Jurkat, Clone E6-1 (cell line): ENCODE results near the gene NUBPL.
"Not testable (repeated sequence)": the region's sequence is repeated elsewhere in the genome, so short reads cannot be mapped to it uniquely, and the experiment has no call there.

Source experiments
- DNase-seq: peaks from one replicate; pipeline ENCODE4 v3.0.0-alpha.2; 2011; ENCODE audit warnings: low read depth, low spot score
- H3K4me3 ChIP-seq: 2 replicates; pipeline ENCODE4 v1.5.1; 2011; ENCODE audit warnings: mild to moderate bottlenecking, low read length, control low read depth, moderate library complexity

The NUBPL gene

DNA sequence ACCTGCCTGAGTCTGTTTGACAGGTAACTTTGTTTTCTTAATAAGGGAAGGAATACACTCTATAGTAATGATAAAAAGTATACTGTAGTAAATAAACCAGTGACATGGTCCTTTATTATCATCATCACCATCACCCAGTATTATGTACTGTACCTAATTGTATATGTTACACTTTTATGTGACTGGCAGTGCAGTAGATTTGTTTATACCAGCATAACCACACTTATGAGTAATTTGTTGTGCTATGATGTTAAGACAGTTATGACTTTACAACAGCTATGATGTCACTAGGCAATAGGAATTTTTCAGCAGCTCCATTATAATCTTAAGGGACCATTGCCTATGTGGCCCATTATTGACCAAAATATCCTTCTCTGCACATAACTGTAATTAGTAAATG lies 155.0 kb downstream of the NUBPL start:
- no peak overlapping the region for H3K4me3 ChIP-seq
- no peak for DNase-seq

- no peak for DNase-seq
- H3K4me3 ChIP-seq = no peak overlapping the region
Measured at GRCh38 chr14:31717294-31718085, 156.3 kb downstream of the NUBPL start.

GRCh38 chr14:31718585-31718984 lies 157.4 kb downstream of the NUBPL start:
- no peak overlapping the region for H3K4me3 ChIP-seq

GRCh38 chr14:31718985-31719384 lies 157.8 kb downstream of the NUBPL start:
- DNase-seq = no peak

More at GRCh38 chr14:31718585-31718984, 157.4 kb downstream of the NUBPL start:
- DNase-seq = no peak

DNA sequence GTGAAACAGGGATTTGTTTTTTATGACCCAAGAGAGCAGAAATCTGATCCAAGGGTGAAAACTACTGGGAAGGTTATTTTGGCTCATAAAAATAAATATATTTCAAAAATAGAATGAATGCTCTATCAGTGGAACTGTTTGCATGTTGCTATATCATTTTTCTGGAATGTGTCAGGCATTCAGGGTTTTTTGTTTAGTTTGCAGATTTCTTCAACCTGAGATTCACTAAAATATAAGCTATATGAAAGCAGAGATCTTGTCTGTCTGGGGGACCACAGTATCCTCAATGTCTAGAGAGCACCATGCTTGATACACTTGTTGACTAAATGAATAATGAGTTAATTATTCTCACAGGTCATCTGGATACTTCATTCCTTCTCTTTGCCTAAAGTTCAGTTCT lies 165.1 kb downstream of the NUBPL start:
- DNase-seq = no peak

More at GRCh38 chr14:31718985-31719384, 157.8 kb downstream of the NUBPL start:
- H3K4me3 ChIP-seq = no peak overlapping the region

GRCh38 chr14:31727797-31728196 lies 166.6 kb downstream of the NUBPL start:
- DNase-seq = no peak
- no peak overlapping the region for H3K4me3 ChIP-seq

More for the DNA sequence above, 165.1 kb downstream of the NUBPL start:
- no peak overlapping the region for H3K4me3 ChIP-seq

- H3K4me3 ChIP-seq = no peak overlapping the region
- no peak for DNase-seq
Measured at GRCh38 chr14:31740688-31741087, 179.5 kb downstream of the NUBPL start.

GRCh38 chr14:31745741-31746140 lies 184.5 kb downstream of the NUBPL start:
- DNase-seq = no peak

GRCh38 chr14:31746326-31746725 lies 185.1 kb downstream of the NUBPL start:
- no peak for DNase-seq

More at GRCh38 chr14:31745741-31746140, 184.5 kb downstream of the NUBPL start:
- no peak overlapping the region for H3K4me3 ChIP-seq

GRCh38 chr14:31749275-31749674 lies 188.1 kb downstream of the NUBPL start:
- DNase-seq = no peak
- H3K4me3 ChIP-seq = no peak overlapping the region

More at GRCh38 chr14:31746326-31746725, 185.1 kb downstream of the NUBPL start:
- no peak overlapping the region for H3K4me3 ChIP-seq

- not testable (repeated sequence) for H3K4me3 ChIP-seq, DNase-seq
Measured at GRCh38 chr14:31751047-31751446, 189.8 kb downstream of the NUBPL start.

- no peak overlapping the region for H3K4me3 ChIP-seq
- DNase-seq = no peak
Measured at GRCh38 chr14:31752867-31753661, 191.9 kb downstream of the NUBPL start.

DNA sequence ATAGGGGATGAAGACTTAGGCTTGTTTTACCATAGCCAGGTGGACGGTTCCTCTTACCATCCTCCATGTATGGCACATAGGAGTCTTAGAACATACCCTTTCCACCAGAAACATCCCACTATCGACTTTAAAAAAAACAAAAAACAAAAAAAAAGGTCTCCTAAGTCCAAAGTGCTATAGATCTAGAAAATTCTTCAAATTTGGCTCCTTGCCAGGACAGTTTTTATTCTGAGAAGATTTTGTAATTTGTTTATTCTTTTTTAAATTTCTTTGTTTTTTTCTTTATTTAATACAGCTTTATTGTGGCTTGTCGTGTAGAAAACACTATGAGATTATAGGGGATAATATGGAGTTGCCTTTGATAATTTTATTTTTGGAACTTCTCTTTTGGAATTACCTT lies 197.7 kb downstream of the NUBPL start:
- no peak overlapping the region for H3K4me3 ChIP-seq

DNA sequence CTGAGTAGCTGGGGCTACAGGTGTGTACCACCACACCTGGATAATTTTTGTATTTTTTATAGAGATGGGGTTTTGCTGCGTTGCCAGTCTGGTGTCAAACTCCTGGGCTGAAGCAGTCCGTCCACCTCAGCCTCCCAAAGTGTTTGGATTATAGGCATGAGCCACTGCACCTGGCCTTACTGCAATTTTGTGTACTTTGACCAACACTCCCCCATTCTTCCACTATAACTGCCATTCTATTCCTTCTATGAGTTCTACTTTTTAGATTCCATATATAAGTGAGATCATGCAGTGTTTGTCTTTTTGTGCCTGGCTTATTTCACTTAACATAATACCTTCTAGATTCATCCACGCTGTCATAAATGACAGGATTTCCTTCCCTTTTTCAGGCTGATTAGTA lies 199.1 kb downstream of the NUBPL start:
- no peak for DNase-seq
- H3K4me3 ChIP-seq = no peak overlapping the region

More for the DNA sequence above, 197.7 kb downstream of the NUBPL start:
- no peak for DNase-seq

- no peak for DNase-seq
- H3K4me3 ChIP-seq = no peak overlapping the region
Measured at GRCh38 chr14:31761325-31761724, 200.1 kb downstream of the NUBPL start.

DNA sequence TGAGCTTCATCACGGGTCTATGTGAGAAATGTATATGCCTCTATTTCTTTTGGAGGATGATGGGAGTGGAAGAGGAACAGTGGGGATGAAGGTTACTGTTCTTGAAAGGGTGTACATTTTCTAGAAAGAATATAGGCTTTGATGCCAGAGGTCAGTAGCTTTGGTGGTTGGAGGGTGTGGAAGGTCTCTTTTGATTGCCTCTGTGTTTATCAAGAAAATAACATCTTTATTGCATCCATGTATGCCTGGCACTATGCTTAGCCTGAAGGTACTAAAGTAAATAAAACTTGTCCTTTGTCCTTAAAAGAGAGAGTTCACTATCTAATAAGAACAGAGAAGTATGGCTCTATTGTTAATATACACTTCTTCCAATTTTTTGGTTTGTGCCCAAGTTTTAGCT lies 201.8 kb downstream of the NUBPL start:
- DNase-seq = no peak
- no peak overlapping the region for H3K4me3 ChIP-seq

DNA sequence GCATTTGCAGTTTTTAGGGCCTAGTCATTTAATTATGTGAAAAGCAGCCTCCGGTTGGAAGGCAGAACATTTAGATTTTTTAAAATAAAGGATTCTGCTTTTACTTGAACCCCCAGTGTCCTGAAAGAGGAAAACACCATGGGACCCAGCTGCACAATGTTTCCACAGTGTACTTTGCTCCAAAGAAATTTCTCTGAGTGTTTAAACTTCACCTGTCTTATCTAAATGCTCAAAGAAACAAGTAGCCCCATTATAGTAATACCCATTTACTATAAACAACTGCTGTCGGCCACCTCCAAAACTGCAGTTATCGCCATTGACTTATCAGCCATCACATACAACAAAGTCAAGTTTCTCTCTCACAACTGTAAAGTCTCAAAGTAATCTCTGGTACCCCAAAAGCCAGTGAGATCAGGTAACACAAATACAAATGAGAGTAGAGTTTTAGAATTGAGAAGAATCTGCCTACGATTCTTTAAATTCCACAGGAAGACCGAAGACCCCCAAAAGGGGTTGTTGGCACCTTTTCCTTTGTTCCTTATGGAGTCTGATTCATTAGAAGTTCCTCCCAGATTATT lies 205.2 kb downstream of the NUBPL start:
- no peak overlapping the region for H3K4me3 ChIP-seq
- no peak for DNase-seq

GRCh38 chr14:31768355-31768754 lies 207.2 kb downstream of the NUBPL start:
- no peak overlapping the region for H3K4me3 ChIP-seq
- DNase-seq = no peak

GRCh38 chr14:31770271-31770670 lies 209.1 kb downstream of the NUBPL start:
- no peak overlapping the region for H3K4me3 ChIP-seq
- no peak for DNase-seq

DNA sequence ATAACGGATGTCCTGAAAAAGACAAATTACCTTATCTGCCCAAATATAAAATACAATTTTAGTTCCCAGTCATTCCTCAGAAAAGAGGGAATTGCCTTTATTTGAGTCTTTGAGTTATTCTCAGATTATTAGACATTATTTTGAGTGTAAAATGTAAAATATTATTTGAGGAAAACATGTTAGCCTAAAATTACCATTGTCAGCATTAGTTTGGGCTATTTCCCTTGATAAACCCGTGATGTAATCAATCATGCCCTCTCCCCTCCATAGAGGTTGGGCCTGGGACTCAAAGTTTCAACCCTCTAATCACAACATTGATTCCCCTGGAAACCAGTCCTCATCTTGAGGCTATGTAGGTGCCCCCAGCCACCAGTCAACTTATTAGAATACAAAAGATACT lies 213.4 kb downstream of the NUBPL start:
- no peak for DNase-seq

More for the DNA sequence above, 213.4 kb downstream of the NUBPL start:
- H3K4me3 ChIP-seq = no peak overlapping the region
